Skeletal muscle cell (primary cell): ENCODE results near the gene FRAS1.
A peak's percentile ranks its signal among the peaks of the same experiment; 100 is the strongest.
"Not testable (repeated sequence)": the region's sequence is repeated elsewhere in the genome, so short reads cannot be mapped to it uniquely, and the experiment has no call there.

ENCODE experiments used
- DNase-seq: peaks from one replicate; pipeline ENCODE4 v3.0.0-alpha.2; 2010; ENCODE audit warnings: low read depth
- H3K4me3 ChIP-seq: 2 replicates; pipeline ENCODE4 v1.5.1; 2011; ENCODE audit warnings: low read depth, mild to moderate bottlenecking, control low read depth, low read length, moderate library complexity

Gene FRAS1

DNA sequence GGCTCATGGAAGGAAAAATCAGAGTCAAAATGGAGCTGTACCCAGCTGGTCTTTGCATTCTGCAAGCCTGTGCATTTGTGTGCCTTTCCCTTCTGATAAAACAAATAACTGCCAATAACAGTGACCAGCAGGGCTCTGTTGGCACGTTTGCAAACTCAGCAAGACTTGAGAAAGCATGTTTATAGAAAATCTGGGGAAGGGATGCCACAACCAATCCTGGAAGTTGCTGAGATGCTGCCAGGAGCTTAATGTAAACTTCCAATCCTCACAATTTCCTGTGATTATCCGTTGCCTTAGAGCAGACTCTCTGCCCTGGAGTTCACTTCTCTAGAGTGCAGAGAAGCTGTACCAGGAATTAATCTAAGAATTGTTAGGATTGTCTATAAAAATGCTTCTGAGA, 487.6 kb downstream of the FRAS1 start:
- H3K4me3 ChIP-seq = no peak overlapping the region
- no peak for DNase-seq

DNA sequence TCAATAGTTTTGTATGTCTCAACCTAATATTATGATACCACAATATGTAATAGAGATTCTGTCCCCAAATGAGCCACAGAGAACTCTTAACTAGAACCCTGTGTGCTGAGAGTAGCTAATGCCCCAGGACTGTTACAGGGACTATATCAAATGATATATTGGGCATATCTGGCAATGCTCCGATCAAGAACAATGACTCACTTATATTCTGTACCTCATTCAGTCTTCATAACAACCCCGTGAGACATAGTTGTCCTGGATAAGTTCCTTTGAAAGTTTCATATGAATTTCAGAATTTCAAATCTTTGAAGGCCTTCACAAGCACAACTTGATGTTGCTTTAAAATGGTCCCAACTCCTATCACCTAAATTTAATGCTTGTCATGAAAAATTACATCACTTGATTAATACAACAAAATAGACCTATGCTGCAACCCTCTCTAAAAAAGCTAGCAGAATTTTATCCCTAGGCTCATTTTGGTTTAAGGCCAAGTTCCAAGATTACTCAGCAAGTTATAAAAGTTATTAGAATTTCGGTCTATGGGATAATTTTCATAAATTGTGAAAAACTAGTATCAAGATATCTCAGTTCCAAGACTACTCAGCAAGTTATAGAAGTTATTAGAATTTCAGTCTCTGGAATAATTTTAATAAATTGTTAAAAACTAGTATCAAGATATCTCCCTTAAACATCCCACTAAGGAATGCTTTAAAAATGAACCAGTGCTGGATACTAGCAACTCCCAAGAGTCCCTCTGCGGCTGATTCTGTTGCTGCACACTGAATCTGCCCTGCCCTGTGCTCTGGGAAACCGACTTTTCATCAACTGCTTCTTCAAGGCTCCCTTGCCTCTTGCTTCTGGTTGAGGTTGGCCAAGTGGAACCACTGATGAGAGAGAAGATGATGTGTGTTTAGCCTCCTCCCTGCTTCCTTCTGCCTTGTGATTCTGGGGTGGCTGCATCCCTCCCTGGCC, 488.4 kb downstream of the FRAS1 start:
- no peak for DNase-seq
- no peak overlapping the region for H3K4me3 ChIP-seq

DNA sequence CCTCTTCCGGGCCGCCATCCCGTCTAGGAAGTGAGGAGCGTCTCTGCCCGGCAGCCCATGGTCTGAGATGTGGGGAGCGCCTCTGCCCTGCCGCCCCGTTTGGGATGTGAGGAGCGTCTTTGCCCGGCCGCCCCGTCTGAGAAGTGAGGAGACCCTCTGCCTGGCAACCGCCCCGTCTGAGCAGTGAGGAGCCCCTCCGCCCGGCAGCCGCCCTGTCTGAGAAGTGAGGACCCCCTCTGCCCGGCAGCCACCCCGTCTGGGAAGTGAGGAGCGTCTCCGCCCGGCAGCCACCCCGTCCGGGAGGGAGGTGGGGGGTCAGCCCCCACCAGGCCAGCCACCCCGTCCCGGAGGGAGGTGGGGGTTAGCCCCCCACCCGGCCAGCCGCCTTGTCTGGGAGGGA, 490.8 kb downstream of the FRAS1 start:
- DNase-seq, H3K4me3 ChIP-seq: not testable (repeated sequence)

DNA sequence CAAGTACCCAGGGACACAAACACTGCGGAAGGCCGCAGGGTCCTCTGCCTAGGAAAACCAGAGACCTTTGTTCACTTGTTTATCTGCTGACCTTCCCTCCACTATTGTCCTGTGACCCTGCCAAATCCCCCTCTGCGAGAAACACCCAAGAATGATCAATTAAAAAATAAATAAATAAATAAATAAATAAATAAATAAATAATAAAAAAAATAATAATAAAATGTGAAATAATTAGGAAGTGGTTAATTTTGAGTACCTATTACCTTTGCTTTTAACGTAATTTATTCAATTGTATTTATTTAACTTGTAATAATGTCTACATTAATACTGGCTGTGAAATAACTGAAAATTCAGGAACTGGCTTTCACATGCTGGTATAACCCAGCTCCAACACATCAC, 491.8 kb downstream of the FRAS1 start:
- DNase-seq, H3K4me3 ChIP-seq: not testable (repeated sequence)

DNA sequence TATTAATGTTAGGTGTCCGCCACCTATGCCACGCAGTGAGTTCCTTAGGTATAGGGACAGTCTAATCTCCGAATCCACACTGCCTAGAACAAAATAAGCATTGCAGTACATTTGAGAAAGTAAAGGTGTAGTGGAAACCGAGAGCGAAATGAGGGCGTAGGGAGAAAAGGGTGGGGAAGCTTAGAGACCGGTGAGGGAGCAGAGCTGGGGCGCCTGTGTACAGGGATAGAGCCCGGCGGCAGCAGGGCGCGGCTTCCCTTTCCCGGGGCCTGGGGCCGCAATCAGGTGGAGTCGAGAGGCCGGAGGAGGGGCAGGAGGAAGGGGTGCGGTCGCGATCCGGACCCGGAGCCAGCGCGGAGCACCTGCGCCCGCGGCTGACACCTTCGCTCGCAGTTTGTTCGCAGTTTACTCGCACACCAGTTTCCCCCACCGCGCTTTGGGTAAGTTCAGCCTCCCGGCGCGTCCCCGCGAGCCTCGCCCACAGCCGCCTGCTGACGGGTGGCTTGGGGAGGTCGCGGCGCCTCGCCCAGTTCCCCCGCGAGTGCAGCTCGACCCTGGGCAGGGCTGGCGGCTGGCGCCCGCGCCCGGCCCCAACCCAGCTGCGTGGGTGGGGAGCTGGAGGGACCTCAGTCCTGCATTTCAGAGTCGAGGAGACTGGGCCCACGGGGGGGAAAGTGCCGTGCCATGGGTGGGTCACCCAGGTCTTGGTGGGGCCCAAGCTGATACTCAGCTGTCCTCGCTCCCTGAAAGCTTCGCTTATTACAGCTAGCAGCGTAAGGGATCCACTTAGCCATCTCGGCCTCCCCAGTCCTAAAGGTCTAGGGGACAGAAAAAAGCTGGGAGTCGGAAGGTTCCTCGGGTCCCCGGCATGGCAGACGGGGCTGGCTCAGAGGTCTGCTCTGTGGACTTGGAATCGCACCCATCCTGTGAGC, 494.6 kb downstream of the FRAS1 start, which contains the start of gene ANXA3:
Gene ANXA3 (plus strand): TSS at position 351 of the 932 bp plus-strand sequence. CDS start 2,704 bp downstream, outside the sequence.
- DNase-seq = no peak
- H3K4me3 ChIP-seq = peak within 1 kb of the TSS; percentile 54

DNA sequence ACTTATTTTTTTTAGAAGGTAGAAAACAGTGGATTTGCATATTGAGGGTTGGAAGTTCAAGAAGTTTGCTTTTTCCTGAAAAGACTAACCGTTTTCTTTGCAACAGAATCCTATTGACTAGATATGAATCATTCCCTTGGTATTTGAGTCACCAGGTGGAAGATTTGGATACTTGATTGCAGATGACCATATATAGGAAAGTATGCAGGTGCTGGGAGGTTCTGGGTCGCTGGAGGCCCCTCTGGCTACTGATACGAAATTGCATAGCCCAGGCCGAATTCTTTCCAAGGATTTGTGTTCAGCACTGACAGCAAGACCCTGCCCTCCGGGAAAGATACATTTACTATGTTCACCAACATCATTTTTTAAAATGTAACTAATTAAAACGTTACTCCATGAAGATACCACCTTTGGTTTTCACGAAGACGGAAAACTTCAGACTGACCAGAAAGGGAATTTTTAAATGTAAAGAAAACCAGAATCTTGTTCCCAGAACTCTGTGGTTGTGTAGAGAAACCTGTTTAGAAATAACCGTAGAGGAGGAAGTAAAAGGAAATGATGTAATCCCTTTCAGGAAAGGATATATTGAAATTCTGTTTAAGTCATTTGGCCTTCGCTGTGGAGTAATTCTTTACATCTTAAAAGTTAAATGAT, 495.4 kb downstream of the FRAS1 start:
- DNase-seq = no peak
- H3K4me3 ChIP-seq = no peak overlapping the region

DNA sequence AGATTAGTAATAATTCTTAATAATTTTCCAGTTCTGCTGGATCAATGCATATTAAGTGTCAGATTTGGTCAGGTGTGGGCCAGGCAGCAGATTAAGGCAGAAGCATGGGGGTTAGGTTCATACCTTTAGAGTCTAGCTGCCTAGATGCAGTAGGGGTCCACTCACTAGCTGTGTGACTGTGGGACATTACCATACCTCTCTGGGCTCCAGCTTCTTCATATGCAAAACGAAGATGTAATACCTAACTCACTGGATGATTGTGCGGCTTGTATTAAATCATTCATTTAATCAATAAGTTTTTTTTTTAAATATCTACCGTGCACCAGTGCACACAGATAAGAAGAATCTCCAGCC, 495.9 kb downstream of the FRAS1 start:
- DNase-seq = no peak
- H3K4me3 ChIP-seq = no peak overlapping the region

DNA sequence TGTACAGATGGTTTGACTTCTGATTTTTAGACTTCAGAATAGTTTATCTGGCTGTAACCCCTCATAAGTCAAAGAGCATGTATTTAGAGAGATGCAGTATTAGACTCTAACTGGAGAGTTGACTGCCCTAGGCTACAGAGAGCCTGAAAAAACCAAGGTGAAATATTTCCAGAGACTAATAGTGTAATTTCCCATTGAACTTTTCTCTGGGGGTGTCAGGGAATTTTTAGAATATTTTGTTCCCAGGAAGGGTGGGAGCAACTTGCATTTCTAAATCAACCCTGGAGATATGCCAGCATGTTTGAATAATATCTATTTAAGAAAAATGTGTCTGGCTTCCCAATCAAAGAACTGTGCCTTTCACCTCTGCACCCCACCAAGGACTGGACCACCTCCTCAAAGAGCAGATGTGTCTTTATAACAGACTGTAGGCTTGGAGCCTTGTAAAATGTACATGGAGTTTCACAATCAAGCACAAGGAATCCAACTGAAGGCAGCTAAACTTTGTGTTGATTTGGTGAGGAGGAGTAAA, 496.5 kb downstream of the FRAS1 start:
- DNase-seq = no peak
- no peak overlapping the region for H3K4me3 ChIP-seq

DNA sequence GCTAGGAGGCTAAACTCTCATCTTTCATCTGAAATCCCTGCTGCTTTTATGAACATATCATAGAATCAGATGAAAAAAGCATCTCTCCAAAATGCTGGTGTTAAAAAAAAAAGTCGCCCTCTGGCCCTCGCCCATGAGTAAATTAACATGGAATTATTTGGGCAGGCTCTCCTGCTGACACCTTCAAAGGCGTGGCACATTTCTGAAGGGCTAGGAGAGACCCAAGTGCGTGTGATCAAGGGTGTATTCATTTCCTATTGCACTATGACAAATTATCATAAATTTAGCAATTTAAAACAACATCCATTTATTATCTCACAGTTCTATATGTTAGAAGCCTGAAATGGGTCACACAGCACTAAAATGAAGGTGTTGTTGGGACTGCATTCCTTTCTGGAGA, 499.5 kb downstream of the FRAS1 start:
- no peak overlapping the region for H3K4me3 ChIP-seq
- no peak for DNase-seq

DNA sequence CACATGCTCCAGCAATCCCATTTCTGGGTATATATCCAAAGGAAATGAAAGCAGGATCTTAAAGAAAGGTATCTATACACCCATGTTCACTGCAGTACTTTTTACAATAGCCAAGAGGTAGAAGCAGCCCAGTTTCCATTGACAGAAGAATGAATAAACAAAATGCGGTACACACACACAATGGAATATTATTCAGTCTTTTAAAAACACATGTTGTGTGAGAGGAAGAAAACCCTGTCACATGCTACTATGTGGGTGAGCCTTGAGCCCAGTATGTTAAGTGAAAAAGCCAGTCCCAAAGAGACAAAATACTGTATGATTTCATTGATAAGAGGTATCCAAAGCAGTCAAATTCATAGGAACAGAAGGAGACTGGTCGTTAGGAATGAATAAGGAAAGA, 500.7 kb downstream of the FRAS1 start:
- DNase-seq = no peak
- no peak overlapping the region for H3K4me3 ChIP-seq

DNA sequence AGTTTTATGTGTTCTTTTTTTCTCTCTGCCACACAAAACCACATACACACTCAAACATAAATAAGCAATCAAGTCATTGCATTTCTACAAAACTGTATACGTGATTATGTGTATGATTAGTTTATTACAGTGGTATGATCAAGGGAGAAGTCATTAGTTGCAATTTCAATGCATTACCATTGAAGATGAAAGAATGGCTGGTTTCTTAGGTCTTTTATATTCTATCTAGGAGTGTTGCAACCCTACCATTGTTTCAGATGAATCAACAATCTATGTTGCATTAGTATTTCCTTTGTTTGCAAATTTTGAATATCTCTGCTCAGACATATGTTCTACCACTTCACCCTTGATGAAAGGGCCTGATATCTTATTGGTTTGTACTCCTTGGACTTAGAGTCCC, 501.3 kb downstream of the FRAS1 start:
- H3K4me3 ChIP-seq = no peak overlapping the region
- DNase-seq = no peak

DNA sequence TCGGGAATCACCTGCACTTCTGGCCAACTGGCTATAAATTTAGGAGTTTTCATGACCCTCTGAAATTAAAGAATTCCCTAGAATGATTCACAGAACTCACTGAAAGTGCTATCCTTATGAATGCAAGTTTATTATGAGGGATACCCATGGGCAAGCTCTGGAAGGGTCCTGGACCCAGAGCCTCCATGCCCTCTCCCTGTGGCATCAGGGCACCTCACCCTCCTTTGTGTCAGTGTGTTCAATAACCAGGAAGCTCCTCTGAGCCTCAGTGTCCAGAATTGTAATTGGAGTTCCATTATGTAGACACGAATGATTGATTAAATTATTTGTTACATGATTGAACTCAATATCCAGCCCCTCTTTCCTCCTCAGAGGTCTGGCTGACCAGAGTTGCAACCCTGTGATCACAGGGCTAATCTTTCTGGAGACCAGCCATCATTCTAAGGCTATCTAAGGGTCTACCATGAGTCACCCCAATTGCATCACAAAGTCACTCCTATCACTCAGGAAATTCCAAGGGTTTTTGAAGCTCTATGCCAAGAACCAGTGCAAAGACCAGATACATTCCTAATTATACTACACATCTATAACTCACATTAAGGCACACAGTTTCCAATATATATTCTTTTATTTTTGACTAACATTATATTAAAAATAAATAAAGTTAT, 503.3 kb downstream of the FRAS1 start:
- peak; percentile 41 for DNase-seq
- no peak overlapping the region for H3K4me3 ChIP-seq

DNA sequence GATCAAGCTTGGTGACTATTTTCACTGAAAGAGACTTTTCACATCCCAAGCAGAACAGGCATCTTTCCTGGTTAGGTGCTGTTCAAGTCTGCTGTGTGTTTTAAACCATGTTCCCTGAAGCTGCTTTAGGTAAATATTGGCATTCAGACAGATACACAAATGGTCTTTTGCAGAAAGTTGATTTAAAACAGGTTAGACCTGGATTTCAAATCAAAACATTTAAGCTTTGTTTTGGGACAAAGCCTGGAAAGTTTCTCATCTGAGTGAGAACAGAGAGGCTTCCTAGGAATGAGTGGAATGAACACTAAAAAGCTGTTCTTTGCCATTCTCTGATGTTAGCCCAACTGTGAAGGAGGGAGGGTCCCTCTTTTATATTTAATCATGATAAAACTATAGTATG, 504.6 kb downstream of the FRAS1 start:
- no peak overlapping the region for H3K4me3 ChIP-seq
- DNase-seq = no peak

DNA sequence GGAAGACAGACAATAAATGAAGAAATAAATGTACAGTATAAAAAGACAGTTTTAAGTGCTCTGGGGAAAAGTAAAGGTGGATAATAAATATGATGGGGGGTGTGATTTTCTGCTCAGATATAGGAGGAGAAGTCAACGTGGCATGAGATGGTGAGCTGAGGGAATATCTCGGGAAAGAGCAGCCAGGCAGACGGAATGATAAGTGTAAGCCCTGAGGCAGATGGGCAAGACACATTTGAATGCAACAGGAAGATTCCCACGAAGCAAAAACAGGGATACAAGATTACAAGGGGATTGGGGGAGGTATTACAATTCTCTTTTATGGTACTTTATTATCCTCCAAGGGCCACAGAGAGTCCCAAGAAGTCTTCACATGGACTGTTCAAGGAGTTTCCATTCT, 505.6 kb downstream of the FRAS1 start:
- no peak overlapping the region for H3K4me3 ChIP-seq
- no peak for DNase-seq

DNA sequence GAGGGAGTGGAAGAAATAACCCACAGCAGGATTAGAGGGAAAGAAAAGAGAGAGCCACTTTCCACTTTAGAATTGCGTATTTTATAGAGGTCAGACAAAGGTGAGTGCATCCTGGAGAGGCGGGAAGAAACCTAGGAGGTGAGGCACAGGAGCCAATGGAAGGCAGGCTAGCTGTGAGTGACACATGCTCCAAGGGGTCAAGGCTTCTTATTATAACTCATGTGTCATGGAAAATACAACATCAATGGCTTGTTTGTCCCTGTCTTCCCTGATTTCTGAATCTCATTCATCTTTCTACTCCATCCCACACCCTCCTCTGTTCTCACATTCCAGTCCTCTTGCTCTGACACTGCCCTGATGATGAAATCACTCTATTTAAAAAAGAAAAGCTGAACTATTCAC, 508.8 kb downstream of the FRAS1 start:
- no peak for DNase-seq
- no peak overlapping the region for H3K4me3 ChIP-seq

DNA sequence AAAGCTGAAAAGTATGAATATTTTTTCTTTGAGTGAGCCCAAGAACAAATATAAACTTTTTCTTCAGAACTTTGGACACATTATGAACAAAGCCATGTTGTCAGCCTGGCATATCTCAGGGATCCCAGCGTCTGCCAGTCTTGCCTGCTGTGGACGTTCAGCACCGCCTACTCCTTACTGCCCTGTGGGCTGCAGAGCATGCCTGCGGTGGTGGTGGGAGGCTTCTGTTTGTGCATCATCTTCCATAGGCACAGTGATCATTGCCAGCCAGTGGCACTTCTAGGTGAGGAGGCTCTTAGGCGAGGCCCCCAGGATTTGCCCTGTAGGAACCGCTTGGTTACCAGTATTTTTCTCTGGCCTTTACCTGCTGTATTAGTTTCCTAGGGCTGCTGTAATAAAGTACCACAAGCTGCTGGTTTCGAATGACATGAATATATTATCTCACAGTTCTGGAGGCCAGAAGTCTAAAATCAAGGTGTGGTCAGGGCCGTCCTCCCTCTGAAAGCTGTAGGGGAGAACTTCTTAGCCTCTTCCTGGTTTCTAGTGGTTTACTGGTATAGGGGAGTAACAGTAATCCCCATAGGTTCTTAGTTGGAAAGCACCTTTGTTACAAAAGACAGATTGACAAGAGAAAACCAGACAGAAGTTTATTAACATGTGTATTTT, 509.8 kb downstream of the FRAS1 start:
- no peak overlapping the region for H3K4me3 ChIP-seq
- DNase-seq = no peak

DNA sequence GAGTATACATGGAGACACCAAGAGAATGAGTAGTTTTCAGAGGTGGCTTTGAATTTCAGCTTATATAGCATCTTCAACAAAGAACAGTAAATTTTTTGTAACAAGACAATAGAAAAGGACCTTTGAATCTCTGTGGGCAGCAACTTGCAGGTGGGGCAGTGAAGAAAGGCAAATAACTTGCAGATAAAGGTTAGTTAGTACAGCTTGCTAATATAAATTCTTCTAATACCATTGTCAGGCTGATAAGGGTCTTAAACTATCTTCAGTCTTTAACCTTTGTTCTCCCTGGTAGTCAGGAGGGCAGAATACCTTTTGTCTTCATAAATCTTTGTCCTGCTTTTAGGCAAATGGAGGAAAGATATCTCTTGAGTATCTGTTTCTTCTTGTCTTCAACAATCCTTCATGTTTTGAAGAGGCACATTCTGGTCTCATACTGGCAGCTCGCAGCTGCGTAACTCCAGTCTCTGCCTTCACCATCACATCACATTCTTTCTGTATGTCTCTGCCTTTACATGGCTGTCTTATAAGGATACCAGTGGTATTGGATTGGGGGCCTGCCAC, 510.5 kb downstream of the FRAS1 start:
- H3K4me3 ChIP-seq = no peak overlapping the region
- no peak for DNase-seq

DNA sequence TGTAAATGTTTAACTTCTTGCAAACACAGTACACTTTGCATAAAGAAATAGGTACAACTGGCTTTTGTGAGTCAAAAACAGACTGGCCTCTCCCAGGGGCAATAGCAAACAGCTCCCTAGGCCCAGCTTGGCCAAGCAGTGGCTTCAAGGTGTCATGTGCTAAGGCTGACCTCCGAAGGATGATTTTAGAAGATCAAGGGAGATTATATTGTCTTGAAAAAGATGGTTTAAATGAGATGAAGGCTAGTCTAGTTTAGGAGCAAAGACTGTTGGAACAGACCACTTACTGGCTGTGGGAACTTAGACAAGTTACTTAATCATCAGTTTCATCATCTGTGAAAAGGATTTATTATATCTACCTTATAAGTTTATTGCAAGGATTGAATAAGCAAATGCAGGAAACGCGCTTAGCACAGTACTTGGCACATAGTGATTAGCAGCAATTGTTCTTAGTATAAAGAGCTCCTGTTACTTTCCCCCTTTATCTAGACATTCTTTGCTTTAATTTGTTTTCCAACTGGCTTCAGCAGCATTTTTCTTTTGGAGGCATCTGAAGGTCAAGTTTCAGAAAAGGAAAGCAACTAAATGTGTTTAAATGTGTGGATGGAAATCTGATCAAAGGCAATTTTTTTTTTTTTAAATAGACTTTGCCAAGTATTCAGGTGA, 511.6 kb downstream of the FRAS1 start:
- H3K4me3 ChIP-seq = no peak overlapping the region
- DNase-seq = no peak
